GM06990 (cell line): Measurements from ENCODE around the gene RASA4B.
"Not testable (repeated sequence)": the region's sequence is repeated elsewhere in the genome, so short reads cannot be mapped to it uniquely, and the experiment has no call there.

Experiments used
- DNase-seq: peaks from one replicate; pipeline ENCODE4 v3.0.0-alpha.2; 2011; ENCODE audit not compliant: insufficient read length; ENCODE audit errors: extremely low read depth
- H3K27me3 ChIP-seq: replicated peaks from 2 replicates; pipeline ENCODE4 v1.6.0; 2011; ENCODE audit warnings: low read length; ENCODE audit not compliant: control insufficient read depth, insufficient read depth
- H3K36me3 ChIP-seq: 2 replicates; pipeline ENCODE4 v1.5.1; 2011; ENCODE audit warnings: low read length; ENCODE audit not compliant: control insufficient read depth, insufficient read depth
- H3K4me3 ChIP-seq: replicated peaks from 2 replicates; pipeline ENCODE4 v1.5.1; 2011; ENCODE audit warnings: low read depth, mild to moderate bottlenecking, control low read depth, low read length
- TF ChIP-seq, protein P1 (sequence below): IDR thresholded peaks from 2 replicates; pipeline ENCODE4 v1.5.1; 2011; ENCODE audit warnings: low read length, control low read depth, mild to moderate bottlenecking, inconsistent platforms; ENCODE audit not compliant: insufficient read depth, poor library complexity, severe bottlenecking

The RASA4B gene

DNA sequence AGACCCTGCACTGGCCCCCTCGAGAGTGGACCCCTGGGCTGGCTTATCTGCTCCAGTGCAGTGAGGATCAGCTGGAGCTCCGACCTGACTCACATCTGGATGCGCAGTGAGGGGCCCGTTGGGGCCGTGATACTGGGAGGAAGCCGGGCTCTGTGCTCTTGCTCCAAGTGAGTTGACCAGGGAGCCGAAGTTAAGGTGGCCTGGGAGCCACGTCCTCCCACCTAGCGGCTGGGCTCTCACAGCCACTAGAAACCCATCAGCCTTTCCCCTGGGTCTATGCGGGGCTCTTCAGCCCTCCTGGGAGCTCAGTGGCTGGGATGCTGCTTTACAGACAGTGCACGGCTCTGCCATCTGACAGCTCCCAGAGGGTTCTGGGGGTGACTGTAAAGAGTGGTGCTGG lies 62.0 kb downstream of the RASA4B start:
- Histone ChIP-seq H3K27me3 (no peaks in the 10 kb centered on the region), H3K4me3 (no peak overlapping the region), H3K36me3 (peaks cover 9% of the 10 kb centered on the region)
- TF ChIP-seq, protein P1, sequence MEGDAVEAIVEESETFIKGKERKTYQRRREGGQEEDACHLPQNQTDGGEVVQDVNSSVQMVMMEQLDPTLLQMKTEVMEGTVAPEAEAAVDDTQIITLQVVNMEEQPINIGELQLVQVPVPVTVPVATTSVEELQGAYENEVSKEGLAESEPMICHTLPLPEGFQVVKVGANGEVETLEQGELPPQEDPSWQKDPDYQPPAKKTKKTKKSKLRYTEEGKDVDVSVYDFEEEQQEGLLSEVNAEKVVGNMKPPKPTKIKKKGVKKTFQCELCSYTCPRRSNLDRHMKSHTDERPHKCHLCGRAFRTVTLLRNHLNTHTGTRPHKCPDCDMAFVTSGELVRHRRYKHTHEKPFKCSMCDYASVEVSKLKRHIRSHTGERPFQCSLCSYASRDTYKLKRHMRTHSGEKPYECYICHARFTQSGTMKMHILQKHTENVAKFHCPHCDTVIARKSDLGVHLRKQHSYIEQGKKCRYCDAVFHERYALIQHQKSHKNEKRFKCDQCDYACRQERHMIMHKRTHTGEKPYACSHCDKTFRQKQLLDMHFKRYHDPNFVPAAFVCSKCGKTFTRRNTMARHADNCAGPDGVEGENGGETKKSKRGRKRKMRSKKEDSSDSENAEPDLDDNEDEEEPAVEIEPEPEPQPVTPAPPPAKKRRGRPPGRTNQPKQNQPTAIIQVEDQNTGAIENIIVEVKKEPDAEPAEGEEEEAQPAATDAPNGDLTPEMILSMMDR, result no peak
- no peak for DNase-seq

DNA sequence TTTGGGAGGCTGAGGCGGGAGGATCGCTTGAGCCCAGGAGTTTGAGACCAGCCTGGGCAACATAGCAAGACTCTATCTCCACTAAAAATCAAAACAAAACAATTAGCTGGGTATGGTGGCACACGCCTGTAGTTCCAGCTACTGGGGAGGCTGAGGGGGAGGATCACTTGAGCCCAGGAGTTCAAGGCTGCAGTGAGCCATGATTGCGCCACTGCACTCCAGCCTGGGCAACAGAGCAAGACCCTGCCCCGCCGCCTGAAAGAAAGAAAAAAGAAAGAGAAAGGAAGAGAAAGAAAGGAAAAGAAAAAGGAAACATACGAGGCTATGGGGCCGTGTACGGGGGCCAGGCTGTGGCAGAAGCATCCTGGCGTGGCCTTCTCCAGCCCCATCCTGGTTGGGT lies 62.6 kb downstream of the RASA4B start:
- H3K27me3 ChIP-seq, H3K36me3 ChIP-seq, DNase-seq, H3K4me3 ChIP-seq: not testable (repeated sequence)

DNA sequence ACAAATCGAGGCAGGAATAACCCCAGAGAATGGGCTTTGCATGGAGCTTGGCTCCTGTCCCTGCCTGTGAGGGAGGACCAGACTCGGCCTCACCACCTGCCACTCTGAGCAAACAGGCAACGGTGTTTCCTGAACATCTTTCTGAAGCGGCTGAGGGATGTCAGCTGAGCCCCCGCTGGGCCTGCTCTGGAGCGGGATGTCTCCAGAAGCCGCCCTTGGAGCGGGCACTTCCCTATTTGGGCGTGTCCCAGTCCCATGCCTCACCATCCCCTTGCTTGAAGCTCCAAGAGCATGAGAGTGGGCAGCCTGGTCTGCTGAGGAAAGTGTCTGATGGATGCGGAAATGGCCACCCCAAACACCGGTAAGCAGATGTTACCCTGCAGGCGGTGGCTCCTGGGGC lies 63.1 kb downstream of the RASA4B start:
- no peak overlapping the region for H3K4me3 ChIP-seq
- TF ChIP-seq, protein P1, result no peak
- H3K27me3 ChIP-seq, result no peaks in the 10 kb centered on the region
- DNase-seq, result no peak
- H3K36me3 ChIP-seq, result peaks cover 8% of the 10 kb centered on the region

DNA sequence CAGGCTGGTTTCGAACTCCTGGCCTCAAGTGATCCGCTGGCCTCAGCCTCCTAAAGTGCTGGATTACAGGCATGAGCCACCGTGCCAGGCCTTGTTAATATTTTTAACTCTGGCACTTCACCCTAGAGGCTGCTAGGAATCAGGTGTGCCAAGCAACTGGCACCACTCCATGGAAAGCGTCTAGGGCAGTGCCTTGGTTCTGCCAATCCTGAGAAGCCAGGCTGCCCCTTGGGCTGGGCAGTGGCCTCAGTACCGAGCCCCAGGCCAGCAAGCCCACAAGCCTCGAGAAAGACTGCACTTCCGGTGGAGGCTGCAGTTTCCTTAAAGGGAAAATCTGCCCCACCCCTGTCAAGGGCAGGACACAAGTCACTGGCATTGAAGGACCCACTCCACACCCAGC lies 64.3 kb downstream of the RASA4B start:
- Histone ChIP-seq H3K27me3 (no peaks in the 10 kb centered on the region), H3K36me3 (peaks cover 6% of the 10 kb centered on the region), H3K4me3 (no peak overlapping the region)
- TF ChIP-seq, protein P1, result no peak
- no peak for DNase-seq

DNA sequence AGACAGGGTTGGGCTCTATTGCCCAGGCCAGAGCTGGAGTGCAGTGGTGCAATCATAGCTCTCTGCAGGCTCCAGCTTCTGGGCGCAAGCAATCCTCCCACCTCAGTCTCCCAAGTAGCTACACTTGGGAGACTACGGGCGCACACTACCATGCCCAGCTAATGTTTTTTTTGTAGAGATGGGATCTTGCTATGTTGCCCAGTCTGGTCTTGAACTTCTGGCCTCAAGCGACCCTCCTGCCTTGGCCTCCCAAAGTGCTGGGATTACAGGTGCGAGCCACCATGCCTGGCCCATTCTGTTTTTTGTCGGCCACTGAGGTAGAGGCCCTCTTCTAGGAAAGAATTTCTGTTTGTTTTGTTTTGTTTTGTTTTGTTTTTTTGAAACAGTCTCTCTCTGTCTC lies 65.1 kb downstream of the RASA4B start:
- H3K4me3 ChIP-seq, result no peak overlapping the region
- H3K36me3 ChIP-seq, result peaks cover 12% of the 10 kb centered on the region
- H3K27me3 ChIP-seq, result no peaks in the 10 kb centered on the region
- DNase-seq, result no peak
- TF ChIP-seq, protein P1, result no peak

DNA sequence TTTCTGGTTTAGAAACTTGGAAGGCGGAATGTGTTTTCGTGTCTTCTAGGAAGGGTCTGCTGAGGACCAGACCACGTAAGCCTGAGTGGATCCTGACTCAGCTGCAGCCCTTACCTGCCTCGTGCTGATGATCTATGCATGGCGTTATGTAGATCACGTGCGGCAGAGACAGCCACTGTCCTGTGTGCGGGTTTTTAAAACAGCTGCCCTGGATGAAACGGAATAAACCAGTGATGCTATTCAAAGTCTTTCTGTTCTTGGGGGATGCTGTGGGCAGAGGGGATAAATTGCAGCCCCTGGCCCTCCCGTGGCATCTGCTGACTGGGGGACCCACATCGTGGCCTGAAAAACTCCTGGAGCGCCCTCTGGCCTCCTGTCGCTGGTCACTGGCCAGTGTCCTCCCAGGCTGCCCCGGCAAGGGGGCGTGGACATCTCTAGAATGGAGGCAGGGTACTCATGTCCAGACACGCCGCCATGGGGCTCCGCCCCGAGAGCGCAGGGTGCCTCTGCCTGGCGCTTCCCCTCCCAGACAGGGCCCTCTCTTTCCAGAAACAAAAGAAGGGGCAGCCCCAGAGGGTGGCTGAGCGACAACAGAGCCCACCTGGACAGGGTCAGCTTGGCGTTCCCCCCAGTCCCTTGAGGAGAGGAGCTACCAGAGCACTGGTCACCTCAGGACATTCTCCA lies 66.1 kb downstream of the RASA4B start:
- no peak for DNase-seq
- H3K36me3 ChIP-seq, result peaks cover 17% of the 10 kb centered on the region
- H3K4me3 ChIP-seq, result no peak overlapping the region
- TF ChIP-seq, protein P1, result no peak
- no peaks in the 10 kb centered on the region for H3K27me3 ChIP-seq
